CD14-positive monocyte (primary cell): ENCODE measurements around the gene ANKRD60. TPM values are rescaled to one million over a fixed set of nuclear protein-coding genes. Genes with fewer than 3 reads are reported as not detected.

Source experiments
- DNase-seq, 3 donors: peaks; one replicate each; pipeline ENCODE4 v3.0.0-alpha.2; 2011 to 2022
- H2AFZ ChIP-seq: 2 replicates; pipeline ENCODE4 v1.6.0; 2012; ENCODE audit warnings: mild to moderate bottlenecking, low read depth, low read length, inconsistent platforms; ENCODE audit not compliant: insufficient read depth, poor library complexity, severe bottlenecking
- H3K27ac ChIP-seq, 2 donors: 1 replicate in 1 of 2; 2 replicates in 1 of 2; pipeline ENCODE4 v1.5.1; 2012 to 2013; ENCODE audit warnings: low read length in 2 of 2, control low read depth in 1 of 2, inconsistent platforms in 1 of 2, low read depth in 1 of 2, mild to moderate bottlenecking in 1 of 2
- H3K27me3 ChIP-seq, 2 donors: one replicate each; pipeline versions ENCODE4 v1.6.0 to v1.6.1; 2011 to 2013; ENCODE audit warnings: low read length in 2 of 2; ENCODE audit not compliant: control insufficient read depth in 2 of 2, insufficient read depth in 2 of 2
- H3K36me3 ChIP-seq, 2 donors: replicated peaks in 1 of 2; 1 replicate in 1 of 2; 2 replicates in 1 of 2; pipeline versions ENCODE4 v1.5.1 to v1.6.1; 2012 to 2013; ENCODE audit warnings: low read length in 2 of 2, control low read depth in 1 of 2, inconsistent platforms in 1 of 2, mild to moderate bottlenecking in 1 of 2; ENCODE audit not compliant: insufficient read depth in 2 of 2, control insufficient read depth in 1 of 2
- H3K4me1 ChIP-seq, 2 donors: 1 replicate in 1 of 2; 2 replicates in 1 of 2; pipeline versions ENCODE4 v1.5.1 to v1.6.1; 2012 to 2013; ENCODE audit warnings: low read length in 2 of 2, control low read depth in 1 of 2, inconsistent platforms in 1 of 2, mild to moderate bottlenecking in 1 of 2, moderate library complexity in 1 of 2; ENCODE audit not compliant: insufficient read depth in 2 of 2, control insufficient read depth in 1 of 2
- H3K4me2 ChIP-seq: replicated peaks from 2 replicates; pipeline ENCODE3; 2012; ENCODE audit warnings: low read length, moderate library complexity, mild to moderate bottlenecking; ENCODE audit not compliant: poor library complexity, severe bottlenecking; ENCODE audit errors: extremely low read depth
- H3K4me3 ChIP-seq, 3 experiments: fragments of 200-600 bp in 1 of 3; sonication (generic) in 1 of 3; replicated peaks in 1 of 3; 1 replicate in 2 of 3; 2 replicates in 1 of 3; pipeline ENCODE4 v1.5.1; 2011 to 2013; ENCODE audit warnings: low read length in 3 of 3, mild to moderate bottlenecking in 3 of 3, control low read depth in 2 of 3, low read depth in 2 of 3, inconsistent platforms in 1 of 3, moderate library complexity in 1 of 3
- H3K79me2 ChIP-seq: 2 replicates; pipeline ENCODE4 v1.6.0; 2012; ENCODE audit warnings: mild to moderate bottlenecking, control low read depth, inconsistent platforms, low read length, moderate library complexity; ENCODE audit not compliant: insufficient read depth
- H3K9ac ChIP-seq: 2 replicates; pipeline ENCODE4 v1.6.0; 2017; ENCODE audit warnings: low read length, mild to moderate bottlenecking; ENCODE audit not compliant: insufficient read depth, poor library complexity, severe bottlenecking
- H3K9me3 ChIP-seq, 2 donors: replicated peaks in 1 of 2; 1 replicate in 1 of 2; 2 replicates in 1 of 2; pipeline versions ENCODE4 v1.5.1 to v1.6.1; 2012 to 2013; ENCODE audit warnings: low read length in 2 of 2, control low read depth in 1 of 2; ENCODE audit not compliant: control insufficient read depth in 1 of 2, insufficient read depth in 1 of 2
- H4K20me1 ChIP-seq: 2 replicates; pipeline ENCODE4 v1.6.0; 2012; ENCODE audit warnings: mild to moderate bottlenecking, low read length, control low read depth, moderate library complexity; ENCODE audit not compliant: insufficient read depth
- H3K27ac Mint-ChIP-seq, 7 donors: one replicate each; pipeline ENCODE4 v1.8.0; 2020; ENCODE audit warnings: mild to moderate bottlenecking in 7 of 7, mixed read lengths in 7 of 7, moderate library complexity in 6 of 7, inconsistent platforms in 2 of 7
- H3K27me3 Mint-ChIP-seq, 3 donors: one replicate each; pipeline ENCODE4 v1.8.0; 2021 to 2022; ENCODE audit warnings: low read depth in 3 of 3, mild to moderate bottlenecking in 3 of 3, mixed read lengths in 3 of 3, moderate library complexity in 3 of 3, inconsistent platforms in 1 of 3
- H3K36me3 Mint-ChIP-seq, 2 donors: one replicate each; pipeline ENCODE4 v1.8.0; 2020; ENCODE audit warnings: mixed read lengths in 2 of 2, inconsistent platforms in 1 of 2, mild to moderate bottlenecking in 1 of 2
- H3K4me1 Mint-ChIP-seq: one replicate; pipeline ENCODE4 v1.8.0; 2020; ENCODE audit warnings: mild to moderate bottlenecking, mixed read lengths
- H3K4me3 Mint-ChIP-seq, 2 donors: one replicate each; pipeline ENCODE4 v1.8.0; 2020; ENCODE audit warnings: mild to moderate bottlenecking in 2 of 2, mixed read lengths in 2 of 2, moderate library complexity in 1 of 2
- H3K9me3 Mint-ChIP-seq, 7 donors: one replicate each; pipeline ENCODE4 v1.8.0; 2020 to 2022; ENCODE audit warnings: mixed read lengths in 7 of 7, mild to moderate bottlenecking in 6 of 7, moderate library complexity in 6 of 7, inconsistent platforms in 2 of 7
- CTCF ChIP-seq: fragments of 200-600 bp; IDR thresholded peaks from one replicate; pipeline ENCODE4 v1.8.0; 2022; ENCODE audit warnings: antibody characterized with exemption, mild to moderate bottlenecking
- WGBS: methylation state at CpG from one replicate; pipeline ENCODE4 v1.1.5; 2013; ENCODE audit warnings: missing lambda C conversion rate; ENCODE audit not compliant: insufficient coverage; 5-methylcytosine and 5-hydroxymethylcytosine counted together
- intact Hi-C, 2 donors: fragments of 100-400 bp; cut with micrococcal nuclease; formaldehyde crosslinking; loops; one replicate each; pipeline versions ENCODE4 v1.15.0 to v1.15.1; 2023
- polyA plus RNA-seq, 3 donors: library from polyadenylated mRNA; depleted of rRNA in 1 of 3; unstranded in 2 of 3; stranded (reverse) in 1 of 3; fragments of 300-500 nt in 2 of 3; fragments of >200 nt in 1 of 3; fragmentation: Illumina TruSeq in 2 of 3; gene quantifications; 1 replicate in 2 of 3; 2 replicates in 1 of 3; pipeline ENCODE4 v1.2.3, GENCODE V29; 2012 to 2021

Gene ANKRD60
- polyA plus RNA-seq, 3 donors = not detected

GRCh38 chr20:58205850-58206249 lies 22.6 kb downstream of the ANKRD60 start:
- TF ChIP-seq CTCF = no peak
- H4K20me1 ChIP-seq = no peaks in the 10 kb centered on the region
- peaks cover 9% of the 10 kb centered on the region for H3K4me1 Mint-ChIP-seq
- no peak overlapping the region for H3K4me3 ChIP-seq
- no peaks in the 10 kb centered on the region for H3K79me2 ChIP-seq
- H3K9me3 ChIP-seq = no peaks in the 10 kb centered on the region
- H3K4me3 Mint-ChIP-seq = no peak overlapping the region
- DNase-seq = no peak
- H3K27ac Mint-ChIP-seq = peak overlapping the region in 1 of 7 donors; percentile 43
- no peak overlapping the region for H3K4me2 ChIP-seq
- H3K36me3 Mint-ChIP-seq = no peaks in the 10 kb centered on the region
- no peaks in the 10 kb centered on the region for H3K4me1 ChIP-seq
- no peaks in the 10 kb centered on the region for H3K36me3 ChIP-seq
- H2AFZ ChIP-seq = no peak overlapping the region
- 91% methylated on average over 27 of the region's 31 CpGs for WGBS
- no peaks in the 10 kb centered on the region for H3K27me3 ChIP-seq
- intact Hi-C loops = no loop called here
- no peak overlapping the region for H3K9ac ChIP-seq
- peaks cover 12 to 16% (median 15%) of the 10 kb centered on the region in 3 donors for H3K27me3 Mint-ChIP-seq
- peaks cover 0 to 2% (median 0%) of the 10 kb centered on the region in 7 donors for H3K9me3 Mint-ChIP-seq
- H3K27ac ChIP-seq = no peak overlapping the region

GRCh38 chr20:58202044-58202443 lies 26.4 kb downstream of the ANKRD60 start:
- Histone ChIP-seq H3K27me3 (no peaks in the 10 kb centered on the region), H3K79me2 (no peaks in the 10 kb centered on the region), H4K20me1 (no peaks in the 10 kb centered on the region), H3K4me3 (no peak overlapping the region), H2AFZ (no peak overlapping the region), H3K27ac (no peak overlapping the region), H3K9me3 (no peaks in the 10 kb centered on the region), H3K36me3 (no peaks in the 10 kb centered on the region), H3K4me2 (no peak overlapping the region), H3K4me1 (no peaks in the 10 kb centered on the region), H3K9ac (no peak overlapping the region)
- Mint-ChIP-seq H3K4me3 (no peak overlapping the region), H3K27me3 (peaks cover 7 to 15% (median 8%) of the 10 kb centered on the region in 3 donors), H3K36me3 (no peaks in the 10 kb centered on the region), H3K9me3 (peaks cover 0 to 2% (median under 1%) of the 10 kb centered on the region in 7 donors), H3K4me1 (no peaks in the 10 kb centered on the region), H3K27ac (peak overlapping the region in 1 of 7 donors; percentile 51)
- no peak for TF ChIP-seq CTCF
- intact Hi-C loops = no loop called here
- DNase-seq = no peak
